Glomerular visceral epithelial cell (primary cell): Measurements from ENCODE around the gene JAM2.

Source experiments
- DNase-seq: peaks from one replicate; pipeline ENCODE4 v3.0.0-alpha.2; 2016; ENCODE audit errors: extremely low spot score

The JAM2 gene

DNA sequence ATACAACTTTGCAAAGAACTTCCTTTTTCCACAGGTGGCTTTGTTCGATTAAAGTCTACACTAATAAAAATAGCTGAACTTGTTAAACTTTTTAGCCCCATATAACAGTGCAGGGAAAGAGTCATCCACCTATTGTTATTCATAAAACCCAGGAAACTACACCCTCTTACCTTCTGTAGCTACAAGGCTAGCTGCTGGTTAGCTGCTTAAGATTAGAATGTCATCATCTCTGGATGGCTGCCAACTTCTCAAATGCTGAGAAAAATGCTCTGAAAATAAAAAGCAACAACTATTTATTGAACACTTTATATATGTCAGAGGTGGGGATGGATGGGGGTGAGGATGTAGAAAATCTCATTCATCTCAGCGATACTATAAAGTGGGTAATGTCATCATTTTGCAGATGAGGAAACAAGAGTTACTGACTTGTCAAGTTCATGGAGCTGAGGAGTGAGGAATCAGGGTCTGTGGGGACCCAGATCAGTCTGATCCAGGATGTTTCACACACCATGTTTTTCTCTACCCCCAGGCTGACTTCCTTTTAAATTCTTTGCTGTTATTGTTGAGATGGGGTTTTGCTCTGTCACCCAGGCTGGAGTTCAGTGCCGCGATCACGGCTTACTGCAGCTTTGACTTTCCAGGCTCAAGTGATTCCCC, 78.6 kb downstream of the JAM2 start:
- DNase-seq = peak; percentile 28

DNA sequence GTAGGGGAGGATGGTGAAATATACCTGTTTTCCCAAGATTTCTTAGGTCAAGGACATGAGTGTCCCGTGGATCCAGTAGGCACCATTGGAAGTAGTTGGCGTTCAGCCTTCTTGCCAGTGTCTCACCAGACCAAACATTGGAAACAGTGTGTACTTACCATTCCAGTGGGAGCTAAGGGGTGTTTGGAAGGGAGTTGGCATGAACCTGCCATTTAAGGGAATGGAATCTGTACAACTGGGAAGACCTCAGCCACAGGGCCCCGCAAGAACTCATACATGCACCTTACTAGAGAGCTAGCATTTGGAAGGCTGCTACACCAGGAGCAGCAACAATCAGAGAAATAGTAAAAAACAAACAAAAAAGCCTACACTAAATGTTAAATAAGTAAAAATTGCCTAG, 82.9 kb downstream of the JAM2 start:
- DNase-seq = no peak

DNA sequence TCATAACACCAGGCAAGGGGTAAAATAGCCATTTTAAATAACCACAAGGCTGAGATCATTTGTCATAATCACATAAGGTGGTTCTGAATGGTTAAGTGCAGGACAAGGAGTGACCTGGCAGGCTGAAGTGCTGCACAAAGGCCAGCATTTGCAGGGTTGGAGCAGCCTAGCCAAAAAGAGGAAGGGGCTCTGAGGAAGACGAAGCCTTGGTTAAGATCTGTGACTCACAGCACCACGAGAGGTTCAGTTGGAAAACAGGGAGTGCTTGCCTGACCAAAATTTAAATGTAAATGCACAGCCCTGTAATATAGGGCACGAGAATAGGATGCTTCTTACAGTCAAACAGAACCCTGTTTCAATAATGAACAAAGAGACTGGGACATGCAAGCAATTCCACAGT, 83.6 kb downstream of the JAM2 start:
- DNase-seq = no peak

DNA sequence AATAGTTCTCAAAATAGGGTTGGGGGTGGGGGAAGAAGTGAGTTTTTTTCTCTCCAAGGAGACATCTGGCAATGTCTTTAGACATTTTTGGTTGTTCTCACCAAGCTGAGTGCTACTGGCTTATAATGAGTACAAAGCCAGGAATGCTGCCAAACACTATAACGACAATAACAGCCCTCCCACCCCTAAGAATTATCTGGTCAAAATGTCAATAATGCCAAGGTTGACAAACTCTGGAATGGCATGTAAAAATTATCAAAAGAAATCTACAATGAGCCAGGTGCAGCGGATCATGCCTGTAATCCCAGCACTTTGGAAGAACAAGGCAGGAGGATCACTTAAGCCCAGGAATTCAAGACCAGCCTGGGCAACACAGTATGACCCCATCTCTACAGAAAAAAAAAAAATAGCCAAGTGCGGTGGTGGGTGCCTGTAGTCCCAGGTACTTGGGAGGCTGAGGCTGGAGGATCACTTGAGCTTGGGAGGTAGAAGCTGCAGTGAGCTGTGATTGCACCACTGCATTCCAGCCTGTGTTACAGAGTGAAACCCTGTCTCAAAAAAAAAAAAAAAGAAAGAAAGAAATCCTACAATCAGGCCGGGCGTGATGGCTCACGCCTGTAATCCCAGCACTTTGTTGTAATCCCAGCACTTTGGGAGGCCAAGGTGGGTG, 93.2 kb downstream of the JAM2 start:
- no peak for DNase-seq

DNA sequence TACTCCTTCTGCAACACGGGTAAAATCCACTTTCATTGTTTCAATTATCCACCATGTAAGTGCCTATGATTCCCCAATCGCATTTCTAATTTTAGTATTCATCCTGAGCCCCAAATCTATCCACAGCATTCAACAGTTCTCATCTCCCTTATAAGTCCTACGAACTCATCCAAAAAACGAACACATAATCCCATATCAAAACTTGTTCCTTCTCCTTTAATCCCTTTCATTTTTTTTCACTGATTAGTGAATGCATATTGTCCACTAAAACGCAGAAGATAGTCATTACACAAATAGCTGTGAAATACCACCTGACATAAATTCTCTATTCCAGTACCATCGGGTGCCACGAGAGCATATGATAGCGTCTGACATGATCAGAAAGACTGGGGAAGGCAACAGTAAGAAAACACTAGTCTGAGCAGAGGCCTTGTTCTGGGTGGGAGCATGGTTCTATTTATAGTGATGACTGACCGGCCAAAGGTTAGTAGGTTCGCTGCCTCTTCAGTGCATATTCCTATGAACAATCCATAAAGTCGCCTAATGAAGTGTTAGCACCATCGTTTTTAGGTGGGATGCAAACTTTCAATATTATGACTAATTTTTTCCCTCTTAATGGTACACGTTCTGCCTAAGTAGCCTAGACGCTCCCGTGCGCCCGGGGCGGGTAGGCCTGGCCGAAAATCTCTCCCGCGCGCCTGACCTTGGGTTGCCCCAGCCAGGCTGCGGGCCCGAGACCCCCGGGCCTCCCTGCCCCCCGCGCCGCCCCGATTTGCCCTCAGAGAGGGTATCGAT, 95.0 kb downstream of the JAM2 start:
- peak; percentile 28 for DNase-seq

DNA sequence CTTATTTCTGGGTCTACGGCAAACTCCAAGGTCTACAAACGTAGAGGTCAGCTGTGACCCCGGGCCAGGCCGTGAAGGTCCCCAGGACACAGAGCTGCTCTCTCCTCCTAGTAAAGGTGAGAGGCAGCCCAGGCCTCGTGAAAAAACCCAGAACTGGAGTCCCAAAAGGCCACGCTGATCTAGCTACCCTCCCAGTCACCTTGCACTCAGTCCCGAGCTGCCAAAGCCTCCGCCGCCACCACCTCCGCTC, 95.5 kb downstream of the JAM2 start:
- DNase-seq = no peak

DNA sequence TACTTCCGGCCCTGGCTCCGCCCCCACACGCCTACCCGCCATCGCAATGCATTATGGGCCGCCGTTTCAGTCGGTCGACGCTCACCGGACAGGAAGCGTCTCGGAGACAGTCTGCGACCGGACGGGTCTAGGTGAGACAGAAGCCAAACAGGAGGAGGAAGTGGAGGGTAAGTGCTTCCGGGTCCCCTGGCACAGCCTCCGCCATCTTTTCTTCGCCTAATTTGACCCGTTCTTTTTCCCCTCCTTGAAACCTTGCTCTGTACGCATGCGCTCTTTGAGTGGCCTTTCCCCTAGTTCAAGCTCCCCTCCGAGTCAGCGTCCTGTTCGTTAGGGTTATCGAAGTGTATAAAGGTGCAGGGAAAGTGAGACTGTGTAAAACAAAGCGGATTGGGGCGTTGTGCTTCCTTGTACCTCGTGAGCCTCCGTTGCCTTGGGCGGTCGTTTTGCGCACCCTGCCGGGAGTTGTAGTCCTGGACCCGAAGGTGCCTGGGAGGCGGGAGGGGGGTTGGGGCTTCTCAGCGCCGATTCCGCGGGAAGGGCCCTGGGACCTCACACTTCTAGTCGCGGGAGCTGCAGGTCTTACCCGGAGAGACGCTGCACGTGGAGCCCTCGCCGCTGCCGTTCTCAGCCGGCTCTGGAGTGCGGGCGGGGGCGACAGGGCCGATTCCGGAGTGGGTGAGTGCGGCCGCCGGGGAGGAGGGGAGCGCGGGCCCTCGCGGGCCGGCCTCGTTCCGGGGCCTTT, 96.0 kb downstream of the JAM2 start, which contains the start of the genes ATP5PF and GABPA:
TSS of gene ATP5PF (minus strand) at position 1 of the 742 bp plus-strand sequence. CDS start 5,110 bp downstream, outside the sequence.
TSS of gene GABPA (plus strand) at position 69 of the 742 bp plus-strand sequence. CDS start 6,627 bp downstream, outside the sequence.
- peak; percentile 99 for DNase-seq

DNA sequence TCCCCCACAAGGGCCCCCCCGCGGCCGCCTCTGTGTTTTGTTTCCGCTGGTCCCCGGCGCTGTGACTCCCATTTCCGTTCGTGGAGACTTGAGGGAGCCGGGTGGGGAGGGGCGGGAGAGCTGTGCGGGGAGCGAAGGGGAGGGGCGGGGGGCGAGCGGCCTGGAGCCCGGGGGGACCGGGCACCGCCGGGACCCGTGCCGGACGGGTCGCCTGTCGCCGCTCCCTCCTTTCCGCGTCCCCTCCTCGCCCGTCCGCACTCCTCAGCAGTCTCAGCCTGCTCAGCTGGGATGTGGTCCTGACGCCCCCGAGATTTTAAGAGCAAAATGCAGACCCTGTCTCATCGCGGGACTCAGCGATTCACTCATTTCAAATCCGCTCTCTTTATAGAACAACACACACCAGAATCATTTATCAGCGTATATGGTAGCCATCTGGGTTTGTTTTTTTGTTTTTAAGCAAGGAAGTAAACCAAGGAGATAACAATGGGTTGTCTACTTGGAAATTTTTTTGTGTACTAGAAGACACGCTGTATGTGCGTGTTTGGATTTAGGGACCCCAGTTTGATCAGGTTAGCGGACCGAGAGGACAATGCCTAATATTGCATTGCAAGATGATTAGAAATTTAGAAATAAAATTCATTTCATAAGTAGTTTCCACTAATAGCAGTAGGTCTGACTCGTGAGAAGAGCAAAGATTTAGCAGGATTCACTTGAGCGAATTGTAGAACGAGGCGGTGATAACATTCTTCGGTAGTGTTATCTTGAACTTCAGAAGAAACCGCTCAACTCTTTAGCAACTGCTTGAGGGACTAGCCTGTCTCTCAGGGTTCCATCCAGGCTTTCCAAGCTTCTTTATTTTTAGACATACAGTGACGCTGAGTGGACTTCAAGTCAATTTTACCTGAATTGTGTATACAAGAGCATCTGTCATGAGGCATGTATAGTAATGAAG, 96.9 kb downstream of the JAM2 start:
- peak; percentile 84 for DNase-seq

DNA sequence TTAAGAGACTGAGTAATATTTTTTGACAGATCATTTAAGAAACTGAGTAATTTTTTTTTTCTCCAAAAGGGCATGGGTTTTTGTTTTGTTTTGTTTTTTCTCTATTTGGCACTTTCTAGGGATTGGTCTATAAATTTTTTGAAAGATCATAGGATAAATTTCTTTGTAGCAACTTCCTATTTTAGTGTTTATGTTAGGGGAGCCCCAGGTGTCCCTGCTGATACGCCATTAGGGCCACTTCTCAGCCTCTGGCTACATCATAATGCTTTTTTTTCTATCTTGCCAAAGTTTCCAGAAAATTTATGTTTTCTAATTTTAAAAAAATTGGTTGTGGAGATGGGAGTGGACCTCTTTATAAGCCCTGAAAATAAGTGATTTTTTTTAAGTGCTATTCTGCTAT, 98.4 kb downstream of the JAM2 start:
- no peak for DNase-seq

DNA sequence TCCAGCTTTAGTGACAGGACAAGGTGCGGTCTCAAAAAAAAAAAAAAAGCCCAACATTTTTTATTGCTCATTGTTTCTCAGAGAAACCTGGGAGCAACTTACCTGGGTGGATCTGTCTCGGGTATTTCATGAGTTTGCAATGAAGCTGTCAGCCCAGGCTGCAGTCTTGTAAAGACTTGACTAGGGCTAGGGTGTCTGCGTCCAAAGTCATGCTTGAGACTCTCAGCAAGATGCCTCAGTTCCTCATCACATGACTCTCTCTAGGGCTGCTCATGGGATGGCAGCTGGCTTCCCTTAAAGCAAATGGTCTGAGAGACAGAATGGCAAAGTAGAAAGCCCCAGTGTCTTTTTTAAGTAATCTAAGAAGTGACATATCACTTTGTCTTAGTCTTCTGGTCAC, 103.8 kb downstream of the JAM2 start:
- DNase-seq = no peak

DNA sequence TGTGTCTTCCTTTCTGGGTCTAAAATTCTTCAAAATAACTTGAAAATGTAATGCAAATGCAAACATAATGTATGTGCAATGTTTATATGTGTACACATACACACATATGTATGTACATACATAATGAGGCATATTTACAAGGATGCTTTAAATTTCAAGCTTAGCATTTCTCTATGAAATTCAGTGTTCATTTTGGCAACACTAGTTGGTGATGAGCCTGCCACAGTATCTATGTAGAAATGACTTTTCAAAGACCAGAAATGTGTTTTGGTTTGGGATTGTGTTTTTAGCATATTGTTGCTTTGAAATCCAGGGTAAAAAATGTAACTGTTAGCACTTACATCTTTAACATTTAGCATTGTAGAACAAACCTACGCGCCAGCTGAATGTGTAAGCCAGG, 105.8 kb downstream of the JAM2 start:
- no peak for DNase-seq

DNA sequence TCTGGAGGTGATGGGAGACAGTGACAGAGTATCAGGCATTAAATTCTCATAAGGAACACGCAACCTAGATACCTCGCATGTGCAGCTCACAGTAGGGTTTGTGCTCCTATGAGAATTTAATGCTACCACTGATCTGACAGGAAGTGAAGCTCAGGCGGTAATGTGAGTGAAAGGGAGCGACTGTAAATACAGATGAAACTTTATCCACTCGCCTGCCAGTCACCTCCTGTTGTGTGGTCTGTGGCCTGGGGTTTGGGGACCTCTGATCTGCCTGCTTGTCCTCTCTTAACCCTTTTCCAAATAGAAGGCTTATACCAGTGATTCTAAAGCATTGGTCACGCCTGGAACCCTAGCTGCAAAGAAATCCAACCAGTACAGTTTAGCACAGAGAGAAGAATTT, 111.0 kb downstream of the JAM2 start:
- DNase-seq = no peak

DNA sequence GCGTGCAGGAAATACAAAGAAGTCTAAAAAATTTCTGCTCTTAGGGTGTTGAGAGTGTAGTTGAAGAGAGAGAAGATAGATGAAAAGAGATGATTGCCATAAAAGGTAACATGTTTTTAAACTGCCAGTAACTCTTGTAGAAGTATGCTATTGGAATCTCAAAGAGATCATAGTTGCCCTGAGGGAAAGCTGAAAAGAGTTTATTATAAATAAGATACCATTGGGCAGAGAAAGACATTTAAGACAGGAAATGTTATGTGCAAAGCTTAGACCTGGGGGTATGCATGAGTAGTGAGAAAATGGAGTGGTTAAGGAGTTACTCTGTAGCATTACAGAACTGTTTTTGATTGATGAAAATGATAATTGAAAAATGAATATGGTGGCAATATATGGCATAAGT, 113.4 kb downstream of the JAM2 start:
- no peak for DNase-seq

DNA sequence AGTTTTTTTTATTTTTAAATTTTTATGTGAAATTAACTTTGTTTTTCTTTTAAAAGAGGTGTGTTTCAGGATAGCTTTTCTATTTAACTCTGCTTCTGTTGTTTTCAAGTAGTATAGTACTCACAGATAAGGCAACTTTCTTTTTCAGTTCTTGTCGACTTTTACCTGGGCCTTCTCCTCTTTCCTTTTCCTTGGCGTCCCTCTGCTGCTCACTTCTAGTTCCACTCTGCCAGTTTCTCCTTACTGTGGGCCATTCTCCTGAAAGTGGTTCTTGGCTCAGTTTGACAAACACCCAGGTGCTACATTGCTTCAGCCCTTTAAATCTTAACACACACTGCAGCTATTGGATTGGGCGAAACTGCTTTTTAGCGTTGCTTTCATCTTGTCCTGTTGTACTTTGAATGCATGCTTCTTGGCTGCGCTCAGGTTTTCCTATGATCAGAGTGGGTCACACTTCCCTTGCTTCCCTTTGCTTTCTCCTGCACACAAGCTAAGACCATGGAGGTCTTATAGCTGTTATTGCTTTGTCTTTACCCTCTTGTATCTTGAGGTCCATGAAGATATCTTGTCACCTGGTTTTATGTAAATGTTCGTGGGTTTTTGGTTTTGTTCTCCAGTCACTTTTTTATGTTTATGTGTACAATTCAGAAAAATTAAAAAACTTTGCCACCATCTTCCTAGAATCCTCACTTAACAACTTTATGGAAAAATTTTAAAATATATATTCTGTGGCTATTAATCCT, 117.3 kb downstream of the JAM2 start:
- DNase-seq = no peak

DNA sequence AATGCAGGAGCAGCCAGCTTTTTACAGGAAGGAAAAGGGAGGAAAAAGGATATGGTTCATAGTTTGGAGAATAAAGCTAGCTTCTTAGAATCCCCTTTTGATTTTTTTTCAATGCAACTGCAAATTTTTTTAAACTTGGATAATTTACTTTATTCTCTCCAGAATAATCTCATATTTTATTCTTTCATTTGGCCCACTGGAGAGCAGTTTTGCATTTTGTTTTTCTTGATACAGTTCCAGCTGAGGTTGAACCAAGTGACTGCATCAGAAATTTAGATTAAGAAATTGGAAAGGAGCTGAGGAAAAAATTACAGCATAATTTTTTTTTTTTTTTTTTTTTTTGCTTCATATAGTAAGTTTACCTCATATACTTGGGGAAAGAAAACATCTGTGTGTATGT, 118.5 kb downstream of the JAM2 start:
- DNase-seq = no peak

DNA sequence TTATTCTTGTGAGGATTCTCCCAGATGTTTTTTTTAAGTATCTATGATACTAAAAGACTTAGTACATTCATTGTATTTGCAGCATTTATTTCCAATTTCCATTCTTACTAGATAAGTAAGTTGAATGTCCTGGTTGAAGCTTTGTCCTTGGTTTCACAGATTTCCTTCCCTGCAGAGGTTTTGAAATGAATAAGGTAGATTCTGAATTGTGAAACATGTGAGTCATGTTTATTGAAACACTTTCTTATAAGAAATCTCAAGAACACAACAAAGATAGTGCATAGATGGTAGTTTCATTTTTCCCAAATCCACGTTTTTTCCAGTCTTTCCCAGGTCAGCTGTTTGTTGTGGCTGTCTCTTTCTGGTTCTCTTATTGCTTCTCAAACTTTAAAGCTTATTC, 120.5 kb downstream of the JAM2 start:
- DNase-seq = no peak

DNA sequence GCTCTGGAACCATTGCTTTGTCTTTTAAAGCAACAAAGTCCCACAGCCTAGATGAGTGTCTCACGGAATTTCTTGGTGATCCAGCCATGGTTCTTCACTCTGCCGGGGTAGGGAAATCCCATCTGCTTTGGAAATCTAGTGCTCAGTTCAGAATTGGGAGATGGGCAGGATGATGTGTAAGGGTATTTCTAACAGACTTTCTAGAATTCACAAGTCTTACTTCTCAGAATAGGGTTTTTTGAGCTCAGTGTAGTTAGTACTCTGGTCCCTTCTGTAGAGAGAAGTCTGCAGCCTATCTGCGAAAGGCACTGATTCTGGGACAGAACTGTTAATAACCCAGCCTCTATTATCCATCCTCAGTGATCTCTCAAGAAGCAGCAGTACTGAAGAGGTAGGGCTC, 121.0 kb downstream of the JAM2 start:
- DNase-seq = no peak

DNA sequence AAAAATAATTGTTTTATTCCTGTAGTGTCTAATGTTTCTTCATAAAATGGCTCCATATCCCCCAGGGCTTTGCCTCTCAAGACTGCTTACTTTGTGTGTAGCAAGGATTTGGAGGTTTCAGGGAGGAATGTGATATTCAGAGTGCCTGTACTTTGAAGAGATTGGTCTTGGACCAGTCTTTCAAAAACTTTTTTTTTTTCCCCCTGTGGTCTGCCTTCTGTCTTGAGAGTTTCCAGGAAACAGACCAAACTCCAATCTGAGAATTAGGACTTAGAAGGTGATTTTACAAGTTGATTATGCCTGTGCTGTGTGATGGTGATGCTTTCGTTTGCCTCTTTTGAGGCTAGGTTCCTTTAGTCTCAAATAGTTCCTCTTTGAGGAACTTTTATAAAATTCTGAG, 121.6 kb downstream of the JAM2 start:
- no peak for DNase-seq

DNA sequence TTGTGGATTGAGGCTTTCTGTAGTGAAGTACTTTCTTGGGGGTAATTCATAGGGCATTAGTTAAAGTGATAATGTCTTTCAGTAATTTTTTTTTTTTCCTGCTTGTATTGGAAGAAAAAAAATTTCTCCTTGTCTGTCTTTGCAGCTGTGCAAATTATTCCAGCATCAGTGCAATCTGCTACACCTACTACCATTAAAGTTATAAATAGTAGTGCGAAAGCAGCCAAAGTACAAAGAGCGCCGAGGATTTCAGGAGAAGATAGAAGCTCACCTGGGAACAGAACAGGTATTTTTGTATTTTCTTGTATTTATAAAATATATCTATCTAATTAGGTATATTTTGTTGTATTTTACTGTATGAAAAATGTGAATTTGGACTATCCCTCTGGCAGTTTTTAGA, 125.0 kb downstream of the JAM2 start:
- no peak for DNase-seq
